Liver (tissue), 3 donors: ENCODE results near the gene TINAGL1.

ENCODE experiments used
- EGR1 ChIP-seq, 2 donors: IDR thresholded peaks; 2 replicates each; pipeline ENCODE4 v1.6.1; 2016 to 2018; ENCODE audit warnings: antibody characterized with exemption in 2 of 2, low read depth in 2 of 2
- FOXA1 ChIP-seq: IDR thresholded peaks from 2 replicates; pipeline ENCODE4 v1.6.1; 2016; ENCODE audit warnings: antibody characterized with exemption
- GABPA ChIP-seq, 2 donors: IDR thresholded peaks in 1 of 2; conservative IDR thresholded peaks in 1 of 2; 2 replicates each; pipeline ENCODE4 v1.6.1; 2016; ENCODE audit warnings: antibody characterized with exemption in 2 of 2, mild to moderate bottlenecking in 1 of 2, moderate library complexity in 1 of 2
- JUND ChIP-seq, 2 donors: IDR thresholded peaks; 2 replicates each; pipeline ENCODE4 v1.6.1; 2016; ENCODE audit warnings: antibody characterized with exemption in 2 of 2
- RAD21 ChIP-seq, 2 donors: IDR thresholded peaks; 2 replicates each; pipeline ENCODE4 v1.6.1; 2016; ENCODE audit warnings: antibody characterized with exemption in 2 of 2, mild to moderate bottlenecking in 2 of 2
- RXRA ChIP-seq, 2 donors: IDR thresholded peaks; 2 replicates each; pipeline ENCODE4 v1.6.1; 2017 to 2018; ENCODE audit warnings: antibody characterized with exemption in 2 of 2, mild to moderate bottlenecking in 1 of 2
- SP1 ChIP-seq: IDR thresholded peaks from 2 replicates; pipeline ENCODE4 v1.6.1; 2018; ENCODE audit warnings: antibody characterized with exemption, mild to moderate bottlenecking
- TAF1 ChIP-seq: conservative IDR thresholded peaks from 2 replicates; pipeline ENCODE4 v1.6.1; 2016; ENCODE audit warnings: antibody characterized with exemption, mild to moderate bottlenecking
- YY1 ChIP-seq: IDR thresholded peaks from 2 replicates; pipeline ENCODE4 v1.6.1; 2016; ENCODE audit warnings: antibody characterized with exemption, mild to moderate bottlenecking
- TF ChIP-seq, protein P1 (sequence below): fragments of 150-350 bp; IDR thresholded peaks from 2 replicates; pipeline ENCODE4 v1.5.1; 2017; ENCODE audit warnings: improper control_type of control experiment, low read depth, low read length; ENCODE audit not compliant: missing input control
- TF ChIP-seq, protein P2 (sequence below): IDR thresholded peaks from 2 replicates; pipeline ENCODE4 v1.6.1; 2016; ENCODE audit warnings: antibody characterized with exemption, mild to moderate bottlenecking
- TF ChIP-seq, protein P3 (sequence below): IDR thresholded peaks from 2 replicates; pipeline ENCODE4 v1.6.1; 2016; ENCODE audit warnings: antibody characterized with exemption
- TF ChIP-seq, protein P4 (sequence below): IDR thresholded peaks from 2 replicates; pipeline ENCODE4 v1.6.1; 2016; ENCODE audit warnings: antibody characterized with exemption
- TF ChIP-seq, protein P5 (sequence below): IDR thresholded peaks from 2 replicates; pipeline ENCODE4 v1.6.1; 2016; ENCODE audit warnings: antibody characterized with exemption
- donor health status: healthy.
- donor health status: healthy.

DNA sequence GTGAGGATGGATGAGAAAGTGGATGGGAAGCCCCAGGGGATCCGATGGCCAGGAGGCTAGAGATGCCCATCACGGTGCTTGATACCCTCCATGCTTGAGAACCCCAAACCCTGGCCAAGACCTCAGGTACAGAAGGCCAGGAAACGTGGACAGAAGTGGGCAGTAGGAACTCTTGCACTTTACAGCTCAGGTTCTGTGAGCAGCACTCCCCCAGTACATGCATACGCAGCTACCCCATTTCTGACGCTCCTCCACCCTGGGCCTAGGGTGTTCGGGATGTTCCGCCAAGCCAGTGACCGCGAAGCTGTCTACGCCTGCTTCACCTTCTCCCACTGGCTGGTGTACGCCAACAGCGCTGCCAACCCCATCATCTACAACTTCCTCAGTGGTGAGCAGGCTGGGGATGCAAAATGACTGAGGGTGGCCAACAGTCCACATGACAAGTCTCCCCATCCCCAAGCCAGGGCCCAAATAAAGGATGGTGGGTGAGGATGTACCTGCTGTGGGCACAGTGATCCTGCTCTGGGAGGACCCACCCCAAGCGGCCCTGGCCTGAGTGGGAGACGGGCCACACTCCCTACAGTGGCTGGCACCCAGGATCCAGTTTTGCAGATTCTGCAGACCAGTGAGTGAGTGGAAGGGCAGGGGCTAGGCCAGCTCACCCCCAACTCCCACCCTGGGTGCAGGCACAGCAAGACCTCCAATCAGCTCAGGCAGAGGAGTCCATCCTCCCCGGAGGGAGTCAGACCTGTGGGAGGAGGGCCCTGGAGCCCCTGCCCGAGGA lies 48.6 kb downstream of the TINAGL1 start:
- TF ChIP-seq, protein P1, sequence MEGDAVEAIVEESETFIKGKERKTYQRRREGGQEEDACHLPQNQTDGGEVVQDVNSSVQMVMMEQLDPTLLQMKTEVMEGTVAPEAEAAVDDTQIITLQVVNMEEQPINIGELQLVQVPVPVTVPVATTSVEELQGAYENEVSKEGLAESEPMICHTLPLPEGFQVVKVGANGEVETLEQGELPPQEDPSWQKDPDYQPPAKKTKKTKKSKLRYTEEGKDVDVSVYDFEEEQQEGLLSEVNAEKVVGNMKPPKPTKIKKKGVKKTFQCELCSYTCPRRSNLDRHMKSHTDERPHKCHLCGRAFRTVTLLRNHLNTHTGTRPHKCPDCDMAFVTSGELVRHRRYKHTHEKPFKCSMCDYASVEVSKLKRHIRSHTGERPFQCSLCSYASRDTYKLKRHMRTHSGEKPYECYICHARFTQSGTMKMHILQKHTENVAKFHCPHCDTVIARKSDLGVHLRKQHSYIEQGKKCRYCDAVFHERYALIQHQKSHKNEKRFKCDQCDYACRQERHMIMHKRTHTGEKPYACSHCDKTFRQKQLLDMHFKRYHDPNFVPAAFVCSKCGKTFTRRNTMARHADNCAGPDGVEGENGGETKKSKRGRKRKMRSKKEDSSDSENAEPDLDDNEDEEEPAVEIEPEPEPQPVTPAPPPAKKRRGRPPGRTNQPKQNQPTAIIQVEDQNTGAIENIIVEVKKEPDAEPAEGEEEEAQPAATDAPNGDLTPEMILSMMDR = no peak
- no peak for TF ChIP-seq YY1
- no peak for TF ChIP-seq RAD21 (IDR thresholded peaks at IDR 0.05)
- TF ChIP-seq SP1 = no peak
- TF ChIP-seq EGR1 (IDR thresholded peaks at IDR 0.05; ENCODE audit: low read depth in 2 of 2) = no peak
- no peak for TF ChIP-seq FOXA1
- TF ChIP-seq JUND (IDR thresholded peaks at IDR 0.05) = no peak
- TF ChIP-seq, protein P2, sequence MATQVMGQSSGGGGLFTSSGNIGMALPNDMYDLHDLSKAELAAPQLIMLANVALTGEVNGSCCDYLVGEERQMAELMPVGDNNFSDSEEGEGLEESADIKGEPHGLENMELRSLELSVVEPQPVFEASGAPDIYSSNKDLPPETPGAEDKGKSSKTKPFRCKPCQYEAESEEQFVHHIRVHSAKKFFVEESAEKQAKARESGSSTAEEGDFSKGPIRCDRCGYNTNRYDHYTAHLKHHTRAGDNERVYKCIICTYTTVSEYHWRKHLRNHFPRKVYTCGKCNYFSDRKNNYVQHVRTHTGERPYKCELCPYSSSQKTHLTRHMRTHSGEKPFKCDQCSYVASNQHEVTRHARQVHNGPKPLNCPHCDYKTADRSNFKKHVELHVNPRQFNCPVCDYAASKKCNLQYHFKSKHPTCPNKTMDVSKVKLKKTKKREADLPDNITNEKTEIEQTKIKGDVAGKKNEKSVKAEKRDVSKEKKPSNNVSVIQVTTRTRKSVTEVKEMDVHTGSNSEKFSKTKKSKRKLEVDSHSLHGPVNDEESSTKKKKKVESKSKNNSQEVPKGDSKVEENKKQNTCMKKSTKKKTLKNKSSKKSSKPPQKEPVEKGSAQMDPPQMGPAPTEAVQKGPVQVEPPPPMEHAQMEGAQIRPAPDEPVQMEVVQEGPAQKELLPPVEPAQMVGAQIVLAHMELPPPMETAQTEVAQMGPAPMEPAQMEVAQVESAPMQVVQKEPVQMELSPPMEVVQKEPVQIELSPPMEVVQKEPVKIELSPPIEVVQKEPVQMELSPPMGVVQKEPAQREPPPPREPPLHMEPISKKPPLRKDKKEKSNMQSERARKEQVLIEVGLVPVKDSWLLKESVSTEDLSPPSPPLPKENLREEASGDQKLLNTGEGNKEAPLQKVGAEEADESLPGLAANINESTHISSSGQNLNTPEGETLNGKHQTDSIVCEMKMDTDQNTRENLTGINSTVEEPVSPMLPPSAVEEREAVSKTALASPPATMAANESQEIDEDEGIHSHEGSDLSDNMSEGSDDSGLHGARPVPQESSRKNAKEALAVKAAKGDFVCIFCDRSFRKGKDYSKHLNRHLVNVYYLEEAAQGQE = no peak
- TF ChIP-seq, protein P3, sequence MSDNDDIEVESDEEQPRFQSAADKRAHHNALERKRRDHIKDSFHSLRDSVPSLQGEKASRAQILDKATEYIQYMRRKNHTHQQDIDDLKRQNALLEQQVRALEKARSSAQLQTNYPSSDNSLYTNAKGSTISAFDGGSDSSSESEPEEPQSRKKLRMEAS = no peak
- no peak for TF ChIP-seq TAF1
- TF ChIP-seq, protein P4, sequence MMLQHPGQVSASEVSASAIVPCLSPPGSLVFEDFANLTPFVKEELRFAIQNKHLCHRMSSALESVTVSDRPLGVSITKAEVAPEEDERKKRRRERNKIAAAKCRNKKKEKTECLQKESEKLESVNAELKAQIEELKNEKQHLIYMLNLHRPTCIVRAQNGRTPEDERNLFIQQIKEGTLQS = no peak
- no peak for TF ChIP-seq GABPA (IDR thresholded peaks at IDR 0.05 in 1 of 2, conservative IDR thresholded peaks at IDR 0.05 in 1 of 2)
- no peak for TF ChIP-seq RXRA (IDR thresholded peaks at IDR 0.05)
- TF ChIP-seq, protein P5, sequence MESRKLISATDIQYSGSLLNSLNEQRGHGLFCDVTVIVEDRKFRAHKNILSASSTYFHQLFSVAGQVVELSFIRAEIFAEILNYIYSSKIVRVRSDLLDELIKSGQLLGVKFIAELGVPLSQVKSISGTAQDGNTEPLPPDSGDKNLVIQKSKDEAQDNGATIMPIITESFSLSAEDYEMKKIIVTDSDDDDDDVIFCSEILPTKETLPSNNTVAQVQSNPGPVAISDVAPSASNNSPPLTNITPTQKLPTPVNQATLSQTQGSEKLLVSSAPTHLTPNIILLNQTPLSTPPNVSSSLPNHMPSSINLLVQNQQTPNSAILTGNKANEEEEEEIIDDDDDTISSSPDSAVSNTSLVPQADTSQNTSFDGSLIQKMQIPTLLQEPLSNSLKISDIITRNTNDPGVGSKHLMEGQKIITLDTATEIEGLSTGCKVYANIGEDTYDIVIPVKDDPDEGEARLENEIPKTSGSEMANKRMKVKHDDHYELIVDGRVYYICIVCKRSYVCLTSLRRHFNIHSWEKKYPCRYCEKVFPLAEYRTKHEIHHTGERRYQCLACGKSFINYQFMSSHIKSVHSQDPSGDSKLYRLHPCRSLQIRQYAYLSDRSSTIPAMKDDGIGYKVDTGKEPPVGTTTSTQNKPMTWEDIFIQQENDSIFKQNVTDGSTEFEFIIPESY = no peak
